ENCODE measurements around the gene ATP5PD. TPM values are rescaled to one million over a fixed set of nuclear protein-coding genes. Genes with fewer than 3 reads are reported as not detected.

ATP5PD gene
- total and polyA plus RNA-seq, 2 of the 13 experiments (the other 11 are each of a cell fraction or from before 2014, with no cell fraction given) = 158 to 428 TPM

GRCh38 chr17:75090871-75091854 is 44.4 kb upstream of the ATP5PD start (continued):
- TF ChIP-seq UBTF (CRISPR knock-in tag; IDR thresholded peaks at IDR 0.05) (0 out of 2 replicates have a peak, but pooled peaks have one; percentile 47), ZNF292 (CRISPR knock-in tag; IDR thresholded peaks at IDR 0.05; ENCODE audit: borderline replicate concordance, low read depth) (peak; percentile 85), KLF16 (CRISPR knock-in tag; IDR thresholded peaks at IDR 0.05) (0 out of 4 replicates have a peak, but pooled peaks of 1 of the 2 experiments have one; percentile 53), ZNF224 (CRISPR knock-in tag; IDR thresholded peaks at IDR 0.05) (no peak), TFDP1 (CRISPR knock-in tag; IDR thresholded peaks at IDR 0.05; ENCODE audit: borderline replicate concordance) (peak; percentile 77), TSC22D2 (CRISPR knock-in tag; IDR thresholded peaks at IDR 0.05; ENCODE audit: borderline replicate concordance) (no peak), ZFY (CRISPR knock-in tag; IDR thresholded peaks at IDR 0.05) (peak; percentile 53; the same call in 1 of the 2 replicates), PRDM10 (CRISPR knock-in tag; IDR thresholded peaks at IDR 0.05; ENCODE audit: low read depth) (peak; percentile 45; the same call in 1 of the 2 replicates), SPEN (CRISPR knock-in tag; IDR thresholded peaks at IDR 0.05; ENCODE audit: low read depth) (peak; percentile 58), TRIM22 (IDR thresholded peaks at IDR 0.05) (no peak), MXI1 (IDR thresholded peaks at IDR 0.05; ENCODE audit: borderline replicate concordance, low read depth, low read length) (no peak), ZNF580 (CRISPR knock-in tag; IDR thresholded peaks at IDR 0.05; ENCODE audit: borderline replicate concordance, low read depth) (0 out of 2 replicates have a peak, but pooled peaks have one; percentile 18), ZSCAN5A (CRISPR knock-in tag; IDR thresholded peaks at IDR 0.05; ENCODE audit: borderline replicate concordance) (peak; percentile 65; the same call in 1 of the 2 replicates), ZNF776 (CRISPR knock-in tag; IDR thresholded peaks at IDR 0.05) (no peak), NFKBIZ (CRISPR knock-in tag; IDR thresholded peaks at IDR 0.05) (peak; percentile 22; the same call in 1 of the 2 replicates), ZNF12 (CRISPR knock-in tag; IDR thresholded peaks at IDR 0.05) (peak; percentile 93), MED1 (CRISPR knock-in tag; IDR thresholded peaks at IDR 0.05) (0 out of 2 replicates have a peak, but pooled peaks have one; percentile 36)
